SIG-M5 (cell line): ENCODE measurements around the gene LEF1.

Experiments used
- DNase-seq: peaks from one replicate; lab custom pipeline; 2025; lab: John Stamatoyannopoulos, UW

The LEF1 gene

DNA sequence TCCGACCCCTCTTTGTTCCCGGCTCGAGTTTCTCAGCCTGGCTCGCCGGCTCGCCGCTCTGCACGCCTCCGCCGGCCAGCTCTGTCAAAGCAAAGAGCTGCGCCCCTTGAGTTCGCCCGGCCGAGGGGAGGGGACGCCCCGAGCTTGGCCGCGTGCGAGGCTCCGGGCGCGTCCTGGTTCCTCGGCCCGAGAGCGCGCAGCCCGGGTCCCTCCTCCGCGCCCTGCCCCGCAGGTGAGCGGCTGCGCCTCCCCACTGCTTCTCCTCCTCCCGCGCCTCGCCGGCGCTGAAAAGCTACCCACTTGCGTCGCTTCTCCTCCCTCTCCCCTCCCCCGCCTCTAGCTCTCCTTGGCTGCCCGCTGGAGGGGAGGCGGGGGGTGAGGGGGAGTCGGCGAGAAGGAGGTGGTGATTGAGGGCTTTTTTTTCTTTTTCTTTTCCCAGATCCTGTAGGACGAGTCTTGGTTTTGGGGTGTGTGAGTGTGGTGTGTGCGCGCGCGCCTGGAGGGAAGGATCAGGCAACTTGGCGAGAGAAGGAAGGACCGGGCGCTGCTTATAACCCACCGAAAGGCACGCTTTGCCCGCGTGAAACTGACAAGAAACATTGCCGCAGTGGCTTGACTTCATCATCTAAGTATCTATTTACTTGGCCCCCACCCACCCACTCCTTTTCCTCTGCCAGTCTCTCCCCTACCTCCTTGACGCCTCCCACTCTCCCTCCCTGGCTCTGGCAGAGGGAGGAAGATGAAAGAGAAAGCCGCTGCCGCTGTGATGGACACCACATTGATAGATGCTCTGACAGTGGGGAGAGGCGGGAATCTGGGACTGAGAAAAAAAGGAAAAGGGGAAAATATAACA, at the start of gene LEF1:
LEF1 (minus strand) TSS at position 262 of the 853 bp plus-strand sequence. CDS start 1,165 bp downstream, outside the sequence.
- DNase-seq = no peak

DNA sequence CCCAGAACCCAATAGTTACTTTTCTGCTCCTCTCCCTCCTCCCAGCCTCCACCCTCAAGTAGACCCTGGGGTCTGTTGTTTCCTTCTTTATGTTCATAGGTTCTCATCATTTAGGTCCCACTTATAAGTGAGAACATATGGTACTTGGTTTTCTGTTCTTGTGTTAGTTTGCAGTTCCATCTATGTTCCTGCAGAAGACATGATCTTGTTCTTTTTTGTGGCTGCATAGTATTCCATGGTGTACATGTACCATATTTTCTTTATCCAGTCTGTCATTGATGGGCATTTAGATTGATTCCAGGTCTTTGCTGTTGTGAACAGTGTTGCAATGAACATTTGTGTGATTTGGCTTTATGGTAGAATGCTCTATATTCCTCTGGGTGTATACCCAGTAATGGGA, 47.8 kb upstream of the LEF1 start:
- no peak for DNase-seq

DNA sequence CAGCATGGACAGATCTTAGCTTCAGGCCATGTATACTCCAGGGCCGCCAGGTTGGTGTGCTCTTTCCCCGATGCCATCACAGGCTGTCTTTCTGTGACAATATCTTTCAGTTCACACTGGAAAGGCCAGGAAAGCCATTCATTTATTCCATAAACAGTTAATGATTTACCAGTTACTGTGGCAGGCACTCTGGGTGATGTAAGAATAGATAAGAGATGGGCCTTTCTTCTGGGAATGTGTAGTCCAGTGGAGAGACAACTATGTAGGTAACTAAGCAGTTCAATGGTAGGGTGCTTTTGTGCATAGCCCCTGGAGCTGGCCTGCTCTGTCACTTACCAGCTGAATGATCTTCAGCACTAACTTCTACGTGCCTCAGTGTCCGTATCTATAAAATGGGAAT, 46.3 kb upstream of the LEF1 start:
- no peak for DNase-seq

DNA sequence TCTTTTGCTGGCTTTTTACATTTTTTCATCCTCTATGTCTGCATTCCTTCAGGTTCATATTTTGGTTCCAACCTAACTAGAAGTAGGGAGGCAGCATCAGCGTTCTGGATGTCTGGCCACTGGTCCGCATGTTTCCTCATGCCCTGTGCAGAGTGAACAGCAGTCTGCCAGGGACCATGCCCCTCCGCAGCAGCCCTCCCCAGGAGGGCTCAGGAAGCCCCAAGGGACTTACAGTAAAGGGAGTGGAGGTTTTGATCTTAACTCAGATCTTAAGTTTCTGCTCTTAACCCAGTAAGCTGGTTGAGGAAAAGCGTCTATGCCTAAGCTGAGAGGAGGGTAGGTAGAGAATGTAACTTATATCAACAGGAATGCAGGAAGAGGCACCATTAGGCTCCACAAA, 45.0 kb upstream of the LEF1 start:
- no peak for DNase-seq

DNA sequence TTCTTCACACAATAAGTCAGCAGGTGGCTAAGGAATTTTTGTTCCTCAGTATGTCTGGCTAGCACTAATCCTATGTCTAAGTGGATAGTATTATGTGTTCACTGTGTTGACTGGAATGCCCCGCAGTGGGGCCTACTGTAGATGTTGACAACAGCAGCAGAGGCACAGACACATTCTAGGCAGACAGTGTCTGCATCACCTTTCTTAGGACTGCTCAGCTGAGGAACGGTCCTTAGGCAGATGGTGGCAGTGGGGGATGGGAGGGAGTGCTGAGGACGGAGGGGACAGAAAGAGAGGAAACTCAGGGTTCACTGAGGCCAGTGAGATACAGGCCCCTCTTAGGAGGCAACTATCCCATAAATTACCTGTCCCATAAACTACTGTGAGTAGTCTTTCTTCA, 44.6 kb upstream of the LEF1 start:
- no peak for DNase-seq

DNA sequence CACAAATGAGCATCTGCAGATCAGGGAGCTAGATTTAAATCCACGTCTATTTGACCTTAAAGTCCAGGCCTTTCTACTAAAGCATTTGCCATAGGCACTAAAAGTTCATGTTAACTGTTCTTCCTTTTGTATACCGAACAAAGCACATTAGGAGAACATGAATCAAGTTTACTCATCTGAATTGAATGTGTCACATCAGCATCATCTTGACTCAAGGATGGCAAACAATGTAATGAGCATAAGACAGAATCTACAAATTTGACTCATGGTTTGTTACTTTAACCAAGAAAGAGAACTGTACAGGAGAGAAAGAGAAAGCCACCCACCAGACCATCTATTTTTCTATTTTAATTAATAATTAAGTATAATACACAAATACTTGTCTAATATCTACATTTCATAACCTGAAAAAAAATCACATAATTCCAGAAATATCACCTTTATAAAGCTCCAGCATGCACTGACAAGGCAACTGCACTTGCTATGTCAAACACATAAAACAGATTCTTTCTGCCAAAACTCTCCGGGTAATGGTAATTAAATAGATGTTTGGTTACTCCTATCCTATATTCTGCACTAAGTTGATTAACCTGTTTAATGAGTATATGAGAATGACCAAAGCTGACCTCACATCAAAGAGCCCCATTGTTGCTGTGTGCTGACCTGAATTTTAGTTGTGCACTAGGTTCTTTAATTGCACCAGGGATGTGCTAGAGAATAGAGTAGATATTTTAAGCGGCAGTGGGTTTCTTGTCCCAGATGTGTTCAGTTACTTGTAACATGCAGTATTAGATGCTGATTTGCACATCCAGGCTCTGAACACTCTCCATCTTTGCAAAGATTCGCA, 42.5 kb upstream of the LEF1 start:
- no peak for DNase-seq

DNA sequence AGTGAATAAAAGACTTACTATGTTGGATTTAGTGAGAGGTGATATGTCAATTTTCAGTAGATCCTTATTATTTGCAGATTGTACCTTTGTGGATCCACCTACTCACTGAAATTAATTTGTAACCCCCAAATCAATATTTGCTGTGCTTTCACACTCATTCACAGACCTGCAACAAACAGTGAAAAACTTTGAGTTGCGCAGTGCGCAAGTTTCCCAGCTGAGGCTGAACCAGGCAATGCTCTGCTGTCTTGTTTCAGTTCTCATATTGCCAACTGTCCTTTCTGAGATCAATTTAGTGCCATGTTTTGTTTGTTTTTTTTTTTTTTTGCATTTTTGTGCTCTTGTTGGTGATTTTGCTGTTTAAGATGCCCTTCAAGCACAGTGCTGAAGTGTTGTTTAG, 40.8 kb upstream of the LEF1 start:
- DNase-seq = no peak

DNA sequence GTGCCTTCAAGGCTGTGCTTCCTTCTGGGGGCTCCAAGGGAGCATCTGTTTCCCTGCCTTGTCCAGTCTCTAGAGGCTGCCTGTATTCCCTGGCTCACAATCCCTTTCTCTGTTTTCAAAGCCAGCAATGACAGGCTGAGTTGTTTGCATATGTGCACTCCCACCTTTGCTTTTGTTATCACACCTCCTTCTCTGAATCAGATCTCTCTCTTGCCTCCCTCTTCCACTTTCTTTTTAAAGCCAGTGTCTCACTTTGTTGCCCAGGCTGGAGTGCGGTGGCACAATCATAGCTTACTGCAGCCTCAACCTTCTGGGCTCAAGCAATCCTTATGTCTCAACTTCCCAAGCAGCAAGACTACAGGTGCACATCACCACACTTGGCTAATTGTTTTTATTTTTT, 37.1 kb upstream of the LEF1 start:
- DNase-seq = no peak

DNA sequence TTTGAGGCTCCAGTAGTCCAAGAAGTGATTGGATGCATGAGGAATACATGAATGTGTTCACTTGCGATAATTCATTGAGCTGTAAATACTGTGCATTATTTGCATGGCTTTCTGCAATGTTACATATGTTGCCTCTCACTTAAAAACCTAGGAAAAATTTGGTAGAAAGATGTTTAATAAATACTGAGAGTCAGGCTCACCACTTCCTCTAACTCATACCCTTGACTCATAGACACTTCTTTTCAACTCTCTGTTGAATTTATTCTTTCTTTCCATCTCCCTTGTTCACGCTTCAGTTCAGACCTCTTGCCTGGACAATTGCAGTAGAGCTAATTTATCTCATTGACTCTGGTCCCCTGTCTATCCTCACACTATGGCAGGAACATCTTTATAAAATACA, 35.8 kb upstream of the LEF1 start:
- no peak for DNase-seq

DNA sequence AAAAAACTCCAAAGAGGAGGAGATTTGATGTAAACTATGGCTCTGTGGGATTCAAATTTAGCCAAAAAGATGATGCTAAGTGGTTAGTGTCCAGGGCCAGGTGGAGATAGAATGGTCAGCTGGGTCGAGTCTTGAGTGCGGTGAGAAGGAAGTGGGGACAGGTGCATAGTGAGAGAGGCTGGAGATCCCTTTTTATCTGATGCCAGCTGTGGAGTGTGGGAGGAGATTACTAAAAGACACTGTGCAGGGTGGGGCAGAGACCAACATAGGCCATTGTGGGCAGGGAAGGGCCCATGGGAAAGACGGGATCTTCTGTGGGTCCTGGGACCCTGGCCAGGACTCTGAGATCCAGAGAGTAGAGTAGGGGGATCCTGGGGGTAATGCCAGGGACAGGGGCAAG, 34.6 kb upstream of the LEF1 start:
- no peak for DNase-seq

DNA sequence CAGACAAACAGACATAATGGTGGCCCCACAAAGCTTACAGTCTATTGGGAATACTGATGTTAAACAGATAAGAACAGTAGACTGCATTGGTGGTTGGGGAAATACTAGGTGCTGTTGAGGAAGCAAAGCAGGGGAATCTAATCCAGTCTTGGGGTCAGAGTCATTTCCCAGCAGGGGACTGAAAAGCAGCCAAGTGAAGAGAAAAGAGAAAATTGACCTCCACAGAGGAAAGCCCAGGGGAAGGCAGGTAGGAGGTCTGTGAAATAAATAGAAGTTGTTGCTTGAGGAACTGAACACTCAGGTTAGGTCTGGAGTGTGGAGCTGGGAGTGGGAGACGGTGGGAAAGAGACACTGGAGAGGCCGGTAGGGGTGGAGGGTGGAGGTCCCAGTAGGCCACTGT, 33.0 kb upstream of the LEF1 start:
- DNase-seq = no peak

DNA sequence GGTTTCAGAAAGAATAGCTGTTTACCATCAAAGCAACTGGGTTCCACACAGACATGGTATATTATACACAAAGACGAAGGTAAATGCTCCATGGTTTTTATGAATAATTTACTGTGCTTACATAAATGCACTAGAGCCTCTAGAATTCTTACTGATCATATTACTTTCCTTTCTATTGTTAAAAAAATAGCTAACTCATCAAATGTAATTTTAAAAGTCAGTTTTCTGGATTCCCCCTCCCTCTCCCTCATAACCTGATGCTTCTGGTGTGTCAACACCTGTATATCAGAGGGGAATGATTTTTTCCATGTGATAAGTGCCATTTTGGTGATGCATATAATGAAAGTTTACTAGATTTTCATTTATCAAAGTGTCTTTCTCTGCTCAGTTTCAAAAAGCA, 31.1 kb upstream of the LEF1 start:
- DNase-seq = no peak

DNA sequence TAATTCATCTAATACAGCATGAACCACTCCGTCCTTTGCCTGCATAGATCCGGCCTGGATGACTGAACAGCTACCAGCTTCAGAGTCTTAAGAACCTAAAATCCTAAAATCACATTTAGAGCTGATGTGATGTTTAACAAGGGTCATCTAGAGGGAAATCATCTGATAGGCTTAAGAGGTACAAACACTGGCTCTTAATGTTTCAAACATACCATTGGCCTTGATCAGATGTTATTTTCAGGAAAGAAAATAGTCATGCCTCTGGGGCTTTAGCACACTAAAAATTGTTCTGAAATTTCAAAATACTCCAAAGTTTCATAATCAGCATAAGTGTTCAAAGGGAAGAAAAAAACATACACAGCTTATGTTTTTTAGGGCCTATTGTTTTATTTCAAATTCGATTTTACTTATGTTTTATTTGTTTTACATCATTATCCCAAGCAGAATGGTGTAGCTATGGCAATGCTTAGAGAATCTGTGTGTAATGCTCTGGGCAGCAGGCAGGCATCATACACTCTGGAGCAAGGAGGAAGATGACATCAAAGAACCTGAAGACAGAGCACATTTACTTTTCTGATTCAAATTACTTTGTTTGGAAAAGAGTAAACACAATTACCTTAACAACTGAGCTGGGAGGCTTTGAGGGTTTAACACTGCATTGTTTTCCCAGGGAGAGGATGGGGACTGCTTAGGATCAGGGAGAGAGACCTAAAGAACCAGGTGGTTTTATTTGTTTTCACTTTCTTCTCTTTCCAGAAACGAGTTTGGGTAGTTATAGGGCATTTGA, 25.3 kb upstream of the LEF1 start:
- DNase-seq = no peak

DNA sequence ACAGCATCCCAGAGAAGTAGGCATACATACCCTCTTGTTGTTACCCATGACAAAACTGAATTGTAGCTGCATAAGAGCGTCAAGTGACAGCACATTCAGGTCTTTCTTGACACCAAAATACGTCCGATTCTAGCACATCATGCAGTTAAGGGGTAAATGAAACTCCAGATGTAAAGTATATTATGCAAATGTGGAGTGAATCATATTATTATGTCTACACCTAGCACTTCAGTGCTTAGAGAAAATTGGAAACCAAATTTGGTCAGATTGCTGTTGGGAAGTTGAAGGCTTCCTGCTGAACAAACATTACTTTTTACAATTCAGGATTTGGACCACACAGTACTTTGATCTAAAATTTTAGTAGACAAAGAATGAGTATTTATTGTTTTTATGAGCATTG, 24.2 kb upstream of the LEF1 start:
- DNase-seq = no peak

DNA sequence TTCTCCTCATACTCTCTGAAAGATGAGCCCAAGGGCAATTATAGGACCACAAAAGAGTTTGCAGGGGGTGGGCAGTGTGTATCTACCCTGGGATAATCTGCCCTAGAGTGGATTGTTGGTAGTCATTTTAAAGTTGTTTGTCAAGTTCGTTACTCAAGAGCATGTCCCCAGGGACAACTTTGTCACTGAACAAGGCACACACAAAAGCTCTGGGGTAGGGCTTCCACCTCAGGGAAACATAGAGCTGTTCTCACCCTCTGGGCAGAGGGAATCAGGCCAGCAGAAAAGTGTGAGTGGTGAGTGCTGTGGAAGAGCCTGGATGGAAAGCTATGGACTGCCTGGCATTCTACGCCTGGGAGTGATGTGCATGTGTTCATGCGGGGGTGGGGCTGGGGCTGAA, 23.3 kb upstream of the LEF1 start:
- DNase-seq = no peak

DNA sequence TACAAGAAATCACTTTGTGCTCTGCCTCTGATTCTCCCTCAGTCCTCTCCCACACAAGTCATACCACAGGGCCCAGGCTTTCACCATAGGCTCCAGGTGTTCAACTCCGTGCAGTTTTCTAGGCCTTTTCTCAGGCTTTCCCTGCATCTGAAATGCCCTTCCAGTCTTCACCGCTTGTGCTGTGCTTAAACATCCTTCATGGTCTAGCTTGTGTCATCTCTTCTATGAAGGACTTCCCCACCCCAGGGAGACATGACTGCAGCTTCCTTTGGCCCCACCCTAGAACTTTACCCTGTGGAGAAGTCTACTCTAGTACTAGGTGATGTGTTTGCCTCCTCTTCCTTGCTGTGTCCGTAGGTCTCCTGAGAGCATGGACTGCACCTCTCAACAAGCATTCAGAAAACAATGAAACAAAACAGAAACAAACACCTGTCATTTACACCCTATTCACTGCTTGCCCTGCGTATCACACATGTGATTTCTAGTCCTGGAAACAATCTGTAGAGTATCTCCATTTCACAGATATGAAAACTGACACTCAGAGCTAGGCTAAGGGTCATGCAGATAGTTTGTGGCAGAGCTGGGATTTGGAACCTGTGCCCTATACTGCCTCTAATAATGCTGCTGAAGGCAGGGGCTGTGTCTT, 22.7 kb upstream of the LEF1 start:
- DNase-seq = no peak

DNA sequence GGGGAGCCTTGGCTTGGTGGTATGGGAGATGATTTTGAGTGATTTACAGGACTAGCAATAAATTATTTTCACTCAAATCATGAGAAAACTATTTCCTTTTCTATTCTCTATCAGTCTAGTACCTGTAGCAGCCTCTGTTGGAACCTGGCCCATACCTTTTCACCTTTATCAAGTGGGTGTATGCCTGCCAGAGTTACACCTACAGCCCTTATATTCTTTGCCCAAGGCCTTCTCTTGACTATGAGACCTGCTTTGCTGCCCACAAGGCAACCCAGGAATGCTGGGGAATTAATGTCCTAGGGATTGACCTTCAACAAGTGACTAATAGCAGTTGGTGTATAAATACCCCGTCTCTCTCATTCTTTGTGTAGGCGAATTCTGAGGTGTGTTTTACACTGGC, 20.0 kb upstream of the LEF1 start:
- no peak for DNase-seq

DNA sequence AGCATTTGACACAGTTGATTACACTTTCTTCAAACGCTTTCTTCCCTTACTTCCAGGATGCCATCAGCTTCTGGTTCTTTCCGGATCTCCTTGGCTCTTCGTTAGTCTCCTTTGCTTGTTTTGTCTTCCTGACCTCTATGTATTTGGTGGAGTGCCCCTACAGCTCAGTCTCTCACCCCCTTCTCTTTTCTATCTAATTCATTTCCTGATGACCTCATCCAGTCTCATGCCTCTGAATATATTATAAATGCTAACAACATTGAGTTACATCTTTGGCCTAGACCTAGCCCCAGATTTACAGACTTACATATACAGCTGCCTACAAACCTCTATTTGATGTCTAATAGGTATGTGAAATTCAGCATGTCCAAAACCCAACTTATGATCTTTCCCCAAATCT, 16.5 kb upstream of the LEF1 start:
- DNase-seq = no peak

DNA sequence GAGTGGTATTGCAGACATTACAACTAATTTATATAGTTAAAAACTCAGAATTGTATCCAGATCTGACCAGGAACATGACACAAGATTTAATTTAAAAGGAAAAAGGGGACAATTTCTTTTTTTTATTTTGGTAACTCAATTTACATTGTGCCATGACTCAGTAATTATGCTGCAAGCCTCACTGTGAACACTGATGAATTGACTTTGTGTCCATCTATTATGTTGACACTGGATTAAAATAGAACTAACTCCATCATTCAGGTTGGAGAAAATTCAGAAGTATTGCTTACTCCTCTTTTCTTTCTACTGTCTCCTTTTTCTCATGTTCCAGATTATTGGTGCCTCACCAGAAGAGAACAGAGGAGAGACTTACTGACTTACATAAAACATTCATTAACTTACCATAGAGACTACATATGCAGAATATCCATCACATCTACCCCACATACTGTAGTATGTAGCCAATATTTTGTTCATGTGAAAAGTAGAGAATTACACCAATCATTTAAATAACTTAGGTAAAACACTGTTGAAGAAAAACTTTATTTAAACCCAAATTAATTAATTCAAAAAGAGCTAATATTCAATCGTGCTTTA, 15.8 kb upstream of the LEF1 start:
- DNase-seq = no peak

DNA sequence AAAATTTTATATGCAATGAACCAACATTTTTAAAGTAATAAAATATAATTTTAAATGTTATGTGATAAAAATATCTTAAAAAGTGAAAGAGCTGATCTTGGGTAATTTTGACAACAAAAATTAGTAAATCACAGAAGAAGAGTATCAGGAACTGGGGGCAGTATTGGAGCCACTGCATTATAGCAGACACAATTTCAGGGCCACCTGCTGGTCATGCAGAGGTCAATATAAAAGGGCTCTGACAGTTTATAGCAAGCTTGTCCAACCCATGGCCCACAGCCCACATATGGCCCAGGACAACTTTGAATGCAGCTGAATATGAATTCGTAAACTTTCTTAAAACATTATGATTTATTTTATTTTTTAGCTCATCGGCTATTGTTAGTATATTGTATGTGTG, 13.0 kb upstream of the LEF1 start:
- DNase-seq = no peak

DNA sequence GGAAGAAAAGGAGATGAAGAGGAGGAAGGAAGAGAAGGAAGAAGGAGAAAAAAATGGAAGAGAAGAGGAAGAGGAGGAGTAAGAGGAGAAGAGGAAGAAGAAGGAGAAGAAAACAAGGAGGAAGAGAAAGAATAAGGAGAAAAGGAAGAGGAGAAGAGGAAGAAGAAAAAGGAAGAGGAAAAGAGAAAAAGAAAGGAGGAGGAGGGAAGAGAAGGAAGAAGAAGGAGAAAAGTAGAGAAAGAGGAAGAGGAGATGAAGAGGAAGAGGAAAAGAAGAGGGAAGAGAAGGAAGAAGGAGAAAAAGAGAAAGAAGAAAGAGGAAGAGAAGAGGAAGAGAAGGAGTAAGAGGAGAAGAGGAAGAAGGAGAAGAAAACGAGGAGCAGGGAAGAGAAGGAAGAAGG, 11.8 kb upstream of the LEF1 start:
- no peak for DNase-seq

DNA sequence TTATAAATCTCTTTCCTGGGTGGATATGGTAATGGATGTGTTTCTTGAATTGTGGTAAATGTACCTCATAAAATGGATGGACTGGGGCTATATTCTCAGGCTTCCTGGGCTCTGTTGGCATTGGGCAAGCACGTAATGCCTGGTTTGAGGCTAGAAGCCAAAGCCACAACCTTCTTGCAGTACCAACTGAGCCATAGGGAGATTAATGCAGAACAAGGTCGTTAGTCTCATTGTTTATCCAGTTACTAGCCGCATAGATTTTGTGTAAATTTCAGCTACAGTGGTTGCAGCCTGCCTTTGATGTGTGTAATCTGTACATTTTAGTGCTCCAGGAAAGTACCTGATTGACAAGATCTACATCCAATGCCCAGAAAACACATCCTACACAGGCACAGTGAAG, 7.2 kb upstream of the LEF1 start:
- no peak for DNase-seq
